NCI-H1436 (cell line): ENCODE results near the gene SHISA7.

Experiments used
- DNase-seq: peaks from one replicate; lab custom pipeline; 2025; lab: John Stamatoyannopoulos, UW

Gene SHISA7

DNA sequence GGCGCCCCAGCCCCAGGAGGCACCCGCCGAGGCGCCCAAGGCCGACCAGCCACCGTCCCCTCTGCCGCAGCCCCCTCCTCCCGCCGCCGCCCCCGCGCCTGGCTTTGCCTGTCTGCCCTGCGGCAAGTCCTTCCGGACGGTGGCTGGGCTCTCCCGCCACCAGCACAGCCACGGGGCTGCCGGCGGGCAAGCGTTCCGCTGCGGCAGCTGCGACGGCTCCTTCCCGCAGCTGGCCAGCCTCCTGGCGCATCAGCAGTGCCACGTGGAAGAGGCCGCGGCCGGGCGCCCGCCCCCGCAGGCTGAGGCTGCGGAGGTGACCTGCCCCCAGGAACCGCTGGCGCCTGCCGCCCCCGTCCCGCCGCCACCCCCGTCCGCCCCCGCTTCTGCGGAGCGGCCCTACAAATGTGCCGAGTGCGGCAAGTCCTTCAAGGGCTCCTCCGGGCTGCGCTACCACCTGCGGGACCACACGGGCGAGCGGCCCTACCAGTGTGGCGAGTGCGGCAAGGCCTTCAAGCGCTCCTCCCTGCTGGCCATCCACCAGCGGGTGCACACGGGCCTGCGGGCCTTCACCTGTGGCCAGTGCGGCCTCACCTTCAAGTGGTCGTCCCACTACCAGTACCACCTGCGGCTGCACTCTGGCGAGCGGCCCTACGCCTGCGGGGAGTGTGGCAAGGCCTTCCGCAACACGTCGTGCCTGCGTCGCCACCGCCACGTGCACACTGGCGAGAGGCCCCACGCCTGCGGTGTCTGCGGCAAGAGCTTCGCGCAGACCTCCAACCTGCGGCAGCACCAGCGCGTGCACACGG, 39.3 kb upstream of the SHISA7 start:
- DNase-seq = no peak

DNA sequence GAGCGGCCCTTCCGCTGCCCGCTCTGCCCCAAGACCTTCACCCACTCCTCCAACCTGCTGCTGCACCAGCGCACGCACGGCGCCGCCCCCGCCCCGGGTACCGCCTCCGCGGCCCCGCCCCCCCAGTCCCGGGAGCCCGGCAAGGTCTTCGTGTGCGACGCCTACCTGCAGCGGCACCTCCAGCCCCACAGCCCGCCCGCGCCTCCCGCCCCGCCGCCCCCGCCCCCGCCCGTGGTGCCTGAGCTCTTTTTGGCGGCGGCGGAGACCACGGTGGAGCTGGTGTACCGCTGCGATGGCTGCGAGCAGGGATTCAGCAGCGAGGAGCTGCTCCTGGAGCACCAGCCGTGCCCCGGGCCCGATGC, 38.7 kb upstream of the SHISA7 start:
- no peak for DNase-seq

DNA sequence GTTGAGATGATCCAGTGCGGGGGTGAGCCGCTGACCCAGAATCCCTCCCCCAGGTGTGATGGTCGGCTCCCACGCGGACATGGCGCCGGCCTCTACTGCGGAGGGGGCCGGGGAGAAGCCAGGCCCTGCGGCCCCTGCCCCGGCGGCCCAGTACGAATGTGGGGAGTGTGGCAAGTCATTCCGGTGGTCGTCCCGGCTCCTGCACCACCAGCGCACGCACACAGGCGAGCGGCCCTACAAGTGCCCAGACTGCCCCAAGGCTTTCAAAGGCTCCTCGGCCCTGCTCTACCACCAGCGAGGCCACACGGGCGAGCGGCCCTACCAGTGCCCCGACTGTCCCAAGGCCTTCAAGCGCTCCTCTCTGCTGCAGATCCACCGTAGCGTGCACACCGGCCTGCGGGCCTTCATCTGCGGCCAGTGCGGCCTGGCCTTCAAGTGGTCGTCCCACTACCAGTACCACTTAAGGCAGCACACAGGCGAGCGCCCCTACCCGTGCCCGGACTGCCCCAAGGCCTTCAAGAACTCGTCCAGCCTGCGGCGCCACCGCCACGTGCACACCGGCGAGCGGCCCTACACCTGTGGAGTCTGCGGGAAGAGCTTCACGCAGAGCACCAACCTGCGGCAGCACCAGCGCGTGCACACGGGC, 38.2 kb upstream of the SHISA7 start:
- no peak for DNase-seq

DNA sequence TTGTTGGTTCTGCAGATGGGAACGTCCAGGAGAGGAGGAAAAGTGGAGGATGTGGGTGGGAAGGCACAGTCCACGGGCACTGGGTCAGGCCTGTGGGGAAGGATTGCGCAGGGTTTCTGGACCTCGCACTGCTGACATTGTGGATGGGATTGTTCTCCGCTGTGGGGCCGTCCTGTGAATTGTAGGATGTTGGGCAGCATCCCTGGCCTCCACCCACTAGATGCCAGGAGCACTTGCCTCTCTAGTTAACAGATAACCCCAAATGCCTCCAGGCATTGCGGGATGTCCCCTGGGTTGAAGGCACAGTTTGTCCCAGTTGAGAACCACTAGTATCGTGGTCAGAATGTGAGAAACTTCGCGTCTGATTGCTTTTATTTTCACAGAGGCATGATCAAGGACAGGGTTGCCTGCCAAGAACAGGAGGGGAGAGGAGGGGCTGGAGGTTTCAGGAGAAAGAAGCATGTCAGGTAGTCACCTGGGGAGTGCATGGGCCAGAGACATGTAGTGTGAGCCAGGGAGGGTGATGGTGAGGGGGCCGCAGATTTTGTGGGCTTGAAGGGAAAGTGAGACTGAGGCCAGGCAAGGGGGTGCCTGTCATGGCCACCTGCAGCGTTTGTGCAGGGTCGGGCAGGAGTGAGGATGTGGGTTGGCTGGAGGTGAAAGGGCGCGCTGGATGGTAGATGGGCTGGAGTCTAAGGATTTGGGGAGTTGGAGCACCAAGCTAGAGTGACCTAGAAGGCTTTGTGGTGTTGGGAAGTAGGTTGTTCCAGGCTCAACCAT, 36.5 kb upstream of the SHISA7 start:
- DNase-seq = no peak

DNA sequence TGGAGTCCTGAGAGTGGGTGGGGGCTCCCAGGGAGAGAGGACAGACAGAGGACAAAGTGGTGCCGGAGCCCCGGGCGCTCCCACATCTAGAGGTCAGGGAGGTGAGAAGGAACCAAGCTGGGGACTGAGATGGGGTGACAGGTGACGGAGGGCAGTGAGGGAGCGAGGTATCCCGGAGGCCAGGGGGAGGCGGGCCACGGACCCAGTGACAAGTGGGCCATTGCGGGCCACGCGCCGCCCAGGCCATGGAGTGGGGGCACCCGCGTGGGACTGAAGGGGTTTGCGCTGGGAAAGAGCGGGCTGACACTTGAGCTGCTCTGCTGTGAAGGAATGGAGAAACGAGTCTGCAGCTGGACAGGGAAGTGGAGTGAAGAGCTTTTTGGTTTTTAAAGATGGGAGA, 35.9 kb upstream of the SHISA7 start:
- DNase-seq = no peak

DNA sequence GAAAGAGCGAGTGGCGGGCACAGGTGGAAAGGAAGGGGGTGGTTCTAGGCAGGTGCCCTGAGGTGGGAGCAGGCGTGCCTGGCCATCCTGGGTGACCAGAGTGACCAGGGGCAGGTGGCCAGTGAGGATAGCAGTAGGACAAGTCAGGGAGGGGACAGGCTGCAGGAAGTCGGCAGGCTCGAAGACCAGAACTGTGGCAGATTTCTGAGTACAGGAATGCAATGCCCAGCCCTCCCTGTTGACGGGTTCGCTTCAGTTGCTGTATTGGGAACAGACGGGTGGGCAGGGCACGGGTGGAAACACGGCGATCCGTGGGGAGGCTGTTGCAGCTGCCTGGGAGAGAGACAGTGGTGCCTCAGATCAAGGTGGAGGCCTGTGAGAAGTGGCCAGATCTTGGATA, 35.3 kb upstream of the SHISA7 start:
- DNase-seq = no peak

DNA sequence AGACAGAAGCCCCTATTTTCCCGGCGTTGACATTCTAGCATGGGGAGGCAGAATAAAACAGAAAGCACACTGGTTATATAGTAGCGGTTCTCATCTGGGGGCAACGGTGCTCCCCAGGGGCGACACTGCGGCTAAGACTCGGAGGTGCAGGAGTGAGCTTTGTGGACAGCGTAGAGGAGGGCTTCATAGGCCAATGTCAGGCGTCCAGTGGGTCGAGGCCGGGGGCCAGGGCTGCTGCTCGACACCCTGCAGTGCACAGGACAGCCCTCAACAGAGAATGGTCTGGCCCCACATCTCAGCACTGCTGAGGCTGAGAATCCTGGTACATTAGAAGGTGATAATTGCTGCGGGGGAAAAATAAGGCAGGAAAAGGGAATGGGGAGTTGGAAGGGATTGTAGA, 34.8 kb upstream of the SHISA7 start:
- no peak for DNase-seq

DNA sequence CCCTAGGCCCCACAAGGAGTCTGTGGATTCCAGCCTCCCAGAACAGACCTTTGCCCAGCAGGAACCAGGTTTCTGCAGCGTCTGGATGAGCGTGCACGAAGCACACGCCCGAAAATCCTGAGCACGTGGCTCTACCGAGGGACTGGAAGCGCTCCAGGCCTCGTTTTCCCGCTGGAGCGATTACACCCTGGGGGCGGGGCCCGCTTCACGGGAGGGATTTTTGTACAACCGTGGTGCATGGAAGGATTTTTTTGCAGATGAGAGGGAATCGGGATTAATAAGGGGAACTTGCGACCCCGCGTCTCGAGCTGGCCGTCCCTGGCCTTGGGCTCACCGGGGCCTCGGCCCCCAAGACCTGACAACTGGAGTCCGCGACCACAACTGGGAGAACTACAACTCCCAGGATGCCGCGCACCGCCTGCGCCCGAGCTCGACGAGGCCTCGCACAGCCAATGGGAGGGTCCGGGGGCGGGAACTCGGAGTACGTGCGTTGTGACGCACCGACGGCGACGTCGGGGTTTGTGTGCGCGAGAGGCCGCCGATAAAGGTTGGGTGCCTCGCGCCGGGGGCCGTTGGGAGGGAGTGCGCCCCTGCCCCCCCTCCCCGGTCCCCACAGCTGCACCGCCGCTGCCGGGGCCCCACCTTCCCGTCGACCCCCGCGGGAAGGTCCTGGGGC, 33.1 kb upstream of the SHISA7 start, which contains the start of gene ZNF628:
TSS of gene ZNF628 (plus strand) at position 518 of the 676 bp plus-strand sequence. CDS start 3,294 bp downstream, outside the sequence.
- peak; percentile 99 for DNase-seq

DNA sequence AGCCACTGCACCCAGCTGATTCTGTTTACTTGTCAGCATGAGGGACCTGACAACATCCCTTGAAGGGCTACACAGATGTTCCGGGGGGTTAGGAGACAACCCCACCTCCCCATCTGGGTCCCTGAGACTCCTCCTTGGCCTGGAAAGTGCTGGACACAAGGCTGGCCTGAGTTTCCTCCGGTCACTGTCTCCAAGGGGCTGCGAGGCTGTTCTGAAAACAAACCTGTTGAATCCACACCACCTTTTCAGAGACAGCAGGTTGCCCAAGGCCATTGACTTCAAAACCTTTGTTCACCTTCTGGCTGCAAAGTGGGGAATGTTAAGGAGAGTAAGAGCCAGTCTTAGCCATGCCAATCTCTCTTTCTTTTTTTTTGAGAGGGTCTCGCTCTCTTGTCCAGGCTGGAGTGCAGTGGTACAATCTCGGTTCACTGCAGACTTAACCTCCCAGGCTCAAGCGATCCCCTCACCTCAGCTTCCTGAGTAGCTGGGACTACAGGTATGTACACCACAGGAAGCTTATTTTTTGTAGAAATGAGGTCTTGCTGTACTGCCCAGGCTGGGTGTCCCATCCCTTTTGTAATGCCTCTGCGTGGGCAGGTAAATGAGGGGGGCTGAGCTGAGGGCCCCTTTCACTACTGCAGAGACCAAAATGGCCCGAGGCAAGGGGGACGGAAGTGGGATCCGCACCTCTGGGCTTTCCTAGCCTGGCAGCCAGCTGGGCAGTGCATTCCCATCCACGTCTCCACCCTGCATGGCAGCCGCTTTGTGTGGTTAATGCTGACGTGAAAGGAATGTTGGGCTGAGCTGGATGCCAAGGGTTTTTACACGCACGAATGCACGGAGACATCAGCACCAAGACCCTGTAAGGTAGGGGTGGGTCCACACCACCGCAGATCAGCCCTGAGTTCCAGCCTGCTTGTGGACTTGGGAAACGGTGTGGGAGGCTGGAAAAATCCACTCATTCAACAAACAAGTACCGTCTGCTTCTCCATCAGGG, 31.5 kb upstream of the SHISA7 start:
- no peak for DNase-seq

DNA sequence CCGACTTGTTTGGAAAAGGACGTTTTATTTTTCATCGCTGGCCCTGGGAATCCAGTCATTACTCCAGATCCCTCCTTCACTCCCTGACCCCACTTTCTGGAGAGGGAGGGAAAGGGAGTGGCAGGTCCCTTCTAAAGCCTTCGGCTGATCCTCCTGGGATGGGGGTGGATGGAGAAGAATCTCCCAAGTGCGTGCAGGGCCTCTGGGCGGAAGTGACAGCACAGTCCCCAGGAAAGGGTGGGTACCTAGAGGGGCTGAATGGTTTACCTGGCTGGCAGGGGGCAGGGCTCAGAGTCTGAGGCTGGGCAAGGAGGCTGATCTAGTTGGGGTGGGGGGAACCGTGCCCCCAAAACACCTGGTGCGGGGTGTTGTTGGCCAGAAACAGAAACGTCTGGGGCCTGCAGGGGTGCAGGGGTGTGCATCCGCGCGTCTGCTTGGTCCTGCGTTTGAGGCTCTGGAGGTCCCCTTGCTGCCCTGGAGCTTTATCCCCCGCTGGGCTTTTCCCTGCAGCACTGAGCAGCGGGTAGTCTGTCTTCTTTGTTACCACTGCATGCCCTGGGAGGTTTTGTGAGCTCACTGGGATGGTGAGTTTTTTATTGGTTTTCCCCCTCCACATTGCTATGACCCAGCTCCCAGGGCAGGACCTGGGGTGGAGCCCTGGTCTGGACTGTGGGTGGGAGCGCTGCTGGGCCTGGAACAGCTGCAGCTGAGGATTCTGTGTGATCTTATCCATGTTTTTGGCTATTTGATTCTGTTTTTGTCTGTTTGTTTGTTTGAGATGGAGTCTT, 30.3 kb upstream of the SHISA7 start:
- no peak for DNase-seq

DNA sequence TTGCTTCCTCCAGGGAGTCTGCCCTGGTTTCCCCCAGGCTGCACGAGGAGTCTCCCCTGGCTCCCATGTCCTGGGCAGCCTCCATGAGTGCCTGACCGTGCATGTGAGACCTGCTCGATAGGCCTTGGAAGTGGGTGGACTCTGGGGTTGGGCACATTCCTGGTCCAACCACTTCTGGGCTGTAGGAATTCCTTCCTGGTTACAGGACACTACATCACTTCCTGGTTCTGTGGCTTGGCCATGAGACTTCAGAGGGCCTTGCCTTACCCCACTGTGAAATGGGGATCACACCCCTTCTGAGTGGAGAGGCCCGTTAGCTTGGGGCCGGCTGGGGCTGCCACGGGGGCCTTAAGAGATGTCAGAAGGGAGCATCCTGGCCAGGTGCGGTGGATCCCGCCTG, 29.4 kb upstream of the SHISA7 start:
- no peak for DNase-seq

DNA sequence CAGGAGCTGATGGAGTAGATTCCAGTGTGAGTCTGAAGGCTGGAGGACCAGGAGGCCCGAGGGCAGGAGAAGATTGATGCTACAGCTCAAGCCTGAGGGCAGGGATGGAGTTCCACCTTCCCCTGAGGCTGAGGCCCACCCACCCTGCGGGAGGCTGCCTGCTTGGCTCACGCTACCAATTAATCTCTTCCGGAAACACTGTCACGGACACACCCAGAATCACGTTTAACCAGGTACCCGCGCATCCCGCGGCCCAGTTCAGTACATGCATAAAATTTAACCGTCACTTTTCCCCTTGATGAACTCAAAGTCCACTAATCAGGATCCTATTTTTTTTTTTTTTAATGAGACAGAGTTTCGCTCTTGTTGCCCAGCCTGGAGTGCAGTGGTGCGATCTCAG, 28.2 kb upstream of the SHISA7 start:
- no peak for DNase-seq

DNA sequence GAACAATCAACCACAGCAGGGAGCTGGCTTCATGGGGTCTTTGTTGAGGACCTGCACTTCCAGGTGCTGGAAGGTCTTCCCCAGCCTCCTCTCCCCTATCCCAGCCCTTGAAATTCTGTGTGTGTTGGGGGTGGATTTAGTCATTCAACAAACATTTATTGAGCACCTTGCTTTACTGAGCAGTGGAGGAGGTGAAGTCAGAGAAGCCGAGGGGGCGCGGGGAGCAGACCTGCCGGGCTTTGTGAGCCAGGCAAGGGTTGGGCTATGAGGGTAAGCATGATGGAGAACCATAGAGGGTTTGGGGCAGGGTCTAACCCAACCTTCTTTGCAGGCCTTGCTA, 24.9 kb upstream of the SHISA7 start:
- no peak for DNase-seq

DNA sequence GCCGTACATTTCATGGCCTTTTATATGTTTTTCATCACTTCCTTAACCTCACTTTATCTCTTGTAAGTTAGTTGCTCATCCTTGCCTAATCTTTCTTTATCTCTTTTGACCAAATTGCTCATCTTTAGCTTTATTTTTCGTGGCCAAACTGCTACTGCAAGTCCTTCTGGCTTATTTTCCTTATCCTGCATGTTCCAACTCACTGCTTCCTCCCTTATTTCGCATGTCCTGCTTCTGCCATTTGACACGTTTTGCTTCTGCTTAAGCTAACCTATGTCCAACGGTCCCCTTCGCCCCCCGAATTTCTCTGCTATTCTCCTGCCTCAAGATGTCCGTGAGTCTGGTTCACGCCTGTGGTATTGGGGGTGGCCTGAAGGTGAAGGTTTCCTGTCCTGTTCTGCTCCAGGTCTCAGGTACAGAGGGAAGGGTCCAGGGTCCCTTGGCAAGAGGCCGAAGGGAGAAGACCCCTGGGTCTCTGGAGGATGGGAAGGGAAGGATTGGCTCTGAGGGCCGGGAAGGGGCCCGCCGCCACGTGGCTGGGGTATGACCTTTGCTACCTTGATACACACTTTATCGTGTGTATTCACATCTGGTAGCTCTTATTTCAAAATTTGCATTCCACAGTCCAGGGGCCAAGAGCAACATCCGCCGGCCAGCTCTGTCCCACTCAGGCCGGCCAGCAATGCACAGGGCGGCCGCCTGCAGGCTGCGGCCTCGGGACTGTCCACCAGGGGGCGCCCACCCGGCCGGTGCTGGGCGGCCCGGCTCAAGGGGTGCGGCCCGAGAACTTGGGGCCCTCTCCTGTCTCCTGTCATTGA, 24.3 kb upstream of the SHISA7 start:
- DNase-seq = no peak

DNA sequence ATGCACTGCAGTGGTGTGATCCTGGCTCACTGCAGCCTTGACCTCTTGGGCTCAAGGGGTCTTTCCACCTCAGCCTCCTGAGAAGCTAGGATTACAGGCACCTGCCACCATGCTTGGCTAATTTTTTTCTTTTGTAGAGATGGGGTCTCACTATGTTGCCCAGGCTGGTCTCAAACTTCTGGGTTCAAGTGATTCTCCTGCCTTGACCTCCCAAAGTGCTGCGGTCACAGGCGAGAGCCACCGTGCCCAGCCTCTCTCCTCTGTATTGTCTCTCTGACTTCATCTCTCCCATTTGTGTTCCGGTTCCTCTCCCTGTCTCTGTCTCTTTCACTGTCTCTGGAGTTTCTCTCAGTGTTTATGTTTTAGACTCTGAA, 23.1 kb upstream of the SHISA7 start:
- no peak for DNase-seq

DNA sequence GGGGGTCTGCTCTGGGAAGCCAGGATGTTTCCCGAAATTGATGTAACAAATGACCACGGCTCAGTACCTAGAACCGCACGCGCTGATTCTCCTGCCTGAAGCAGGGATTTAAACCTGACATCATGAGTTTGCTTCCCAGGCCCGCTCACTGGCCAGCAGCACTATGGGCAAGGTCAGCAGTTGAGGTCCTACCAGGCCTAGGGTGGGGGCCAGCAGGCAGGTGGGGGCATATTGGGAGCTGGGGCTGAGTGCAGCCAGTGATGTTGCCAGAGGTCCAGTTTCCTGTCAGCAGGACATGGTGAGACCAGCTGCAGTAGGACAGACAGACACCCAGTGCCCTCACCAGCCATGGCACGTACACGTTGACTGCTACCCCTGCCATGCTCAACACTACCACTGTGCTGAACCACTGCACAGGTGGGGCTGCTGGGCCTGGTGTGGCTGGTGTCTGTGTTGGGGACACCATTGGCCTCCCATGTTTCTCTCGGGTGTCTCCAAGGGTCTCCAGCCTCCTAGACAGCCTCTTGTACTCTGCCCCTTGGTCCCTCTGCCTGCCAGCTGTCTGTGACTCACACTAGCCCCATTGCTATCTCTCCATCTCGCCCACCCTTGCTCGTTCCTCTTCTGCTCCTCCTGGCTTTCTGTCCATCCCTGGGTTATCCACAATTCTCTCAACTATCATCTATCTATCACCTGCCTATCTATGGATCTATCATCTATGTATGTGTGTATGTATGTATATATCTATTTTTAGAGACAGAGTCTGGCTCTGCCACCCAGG, 22.6 kb upstream of the SHISA7 start:
- DNase-seq = no peak

DNA sequence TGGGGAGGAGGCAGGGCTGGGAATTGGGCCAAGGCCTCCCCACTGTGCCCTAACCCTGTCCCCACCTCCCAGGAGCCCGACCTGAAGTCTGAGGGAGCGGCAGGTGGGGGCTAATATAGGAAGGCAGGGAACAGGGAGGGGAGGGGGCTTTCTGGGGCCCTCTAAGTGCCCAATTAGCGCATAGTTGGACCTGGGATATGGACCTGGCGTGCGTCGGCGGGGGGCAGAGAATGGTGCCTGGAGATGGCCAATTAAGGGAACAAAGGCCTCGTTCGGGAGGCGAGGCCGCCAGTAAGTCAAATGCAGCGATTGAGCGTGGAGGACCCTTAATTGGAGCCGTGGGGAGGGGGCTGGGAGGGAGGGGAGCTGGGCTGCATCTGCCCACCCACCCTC, 21.6 kb upstream of the SHISA7 start, which contains the start of gene C19orf85:
TSS of gene C19orf85 (minus strand) at position 90 of the 393 bp plus-strand sequence. CDS start 197 bp downstream, outside the sequence.
- DNase-seq = peak; percentile 39

DNA sequence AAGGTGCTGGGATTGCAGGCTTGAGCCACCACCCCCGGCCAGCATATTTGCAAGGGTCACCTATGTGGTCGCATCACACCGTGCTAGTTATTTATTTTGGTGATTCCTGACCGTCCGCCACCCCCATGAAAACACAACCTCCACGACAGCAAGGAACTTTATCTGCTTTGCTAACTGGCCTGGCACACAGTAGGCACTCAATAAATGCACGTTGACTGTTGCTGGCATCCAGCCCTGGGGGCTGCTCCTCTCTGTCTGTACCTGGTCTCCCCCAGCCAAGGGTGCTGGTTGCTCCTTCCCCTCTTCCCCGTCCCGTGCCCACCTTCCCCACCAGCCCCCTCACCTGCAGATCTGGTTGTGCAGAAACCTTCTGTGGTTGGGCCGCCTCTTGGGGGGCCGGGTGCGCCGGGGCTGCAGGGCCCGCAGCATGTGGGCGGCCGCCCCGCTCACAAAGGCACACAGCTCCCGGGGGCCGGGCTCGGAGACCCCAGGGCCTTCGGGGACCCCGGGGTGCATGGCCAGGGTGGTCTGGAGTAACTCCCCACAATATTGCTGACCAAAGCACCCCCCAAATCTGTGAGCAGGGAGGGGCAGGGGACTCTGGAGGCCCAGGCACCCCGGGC, 21.1 kb upstream of the SHISA7 start:
- DNase-seq = no peak
